Transverse colon (tissue), 4 donors: ENCODE measurements around the gene PXYLP1. TPM values are rescaled to one million over a fixed set of nuclear protein-coding genes. Genes with fewer than 3 reads are reported as not detected.

Experiments
- DNase-seq: peaks from one replicate; pipeline ENCODE4 v3.0.0-alpha.2; 2019
- H3K27ac ChIP-seq, 4 donors: fragments of 200-600 bp; sonication (generic); 2 replicates each; pipeline ENCODE4 v1.5.1; 2016 to 2018; ENCODE audit warnings: inconsistent platforms in 4 of 4
- H3K27me3 ChIP-seq: fragments of 200-600 bp; sonication (generic); 2 replicates; pipeline ENCODE4 v1.5.1; 2017; ENCODE audit warnings: inconsistent platforms
- H3K36me3 ChIP-seq, 4 donors: fragments of 200-600 bp; sonication (generic); 2 replicates each; pipeline ENCODE4 v1.5.1; 2017 to 2019; ENCODE audit warnings: inconsistent platforms in 4 of 4
- H3K4me1 ChIP-seq, 4 donors: fragments of 200-600 bp; sonication (generic); 2 replicates each; pipeline ENCODE4 v1.5.1; 2017 to 2020; ENCODE audit warnings: inconsistent platforms in 4 of 4
- H3K4me3 ChIP-seq, 4 donors: fragments of 200-600 bp; sonication (generic); 1 replicate in 1 of 4; 2 replicates in 3 of 4; pipeline versions ENCODE4 v1.5.1 to v1.6.1; 2017 to 2019; ENCODE audit warnings: inconsistent platforms in 4 of 4
- H3K9me3 ChIP-seq, 2 donors: fragments of 200-600 bp; sonication (generic); 2 replicates each; pipeline ENCODE4 v1.5.1; 2017 to 2019; ENCODE audit warnings: inconsistent platforms in 2 of 2
- EP300 ChIP-seq: sonication (generic); formaldehyde crosslinking; IDR thresholded peaks from one replicate; pipeline ENCODE4 v1.6.1; 2017; ENCODE audit warnings: antibody characterized with exemption, low read depth
- POLR2A ChIP-seq: fragments of 450-650 bp; IDR thresholded peaks from one replicate; pipeline ENCODE4 v1.6.1; 2016; ENCODE audit warnings: antibody characterized with exemption, mild to moderate bottlenecking, moderate library complexity
- POLR2AphosphoS5 ChIP-seq, 3 donors: sonication (generic); formaldehyde crosslinking; IDR thresholded peaks; one replicate each; pipeline ENCODE4 v1.6.1; 2016; ENCODE audit warnings: antibody characterized with exemption in 3 of 3
- WGBS, 2 donors: methylation state at CpG; one replicate each; pipeline ENCODE4 v1.1.5; 2018; ENCODE audit warnings: low coverage in 1 of 2; 5-methylcytosine and 5-hydroxymethylcytosine counted together
- in situ Hi-C, 4 donors: fragments of 200-750 bp; cut with MboI; loops; one replicate each; pipeline versions ENCODE4 v1.15.0 to v1.15.1; 2017; ENCODE audit warnings: low sequenced_read_pairs in 3 of 4, low pct_ligation_motif_present in 1 of 4, low pct_unique_long_range_greater_than_20kb in 1 of 4
- intact Hi-C: fragments of 100-400 bp; cut with DNase I; formaldehyde crosslinking; loops from one replicate; pipeline ENCODE4 v1.15.1; 2023; ENCODE audit warnings: low total_unique reads
- total RNA-seq, 4 donors: library from RNA; depleted of rRNA; stranded (reverse); fragments of >200 nt; gene quantifications; one replicate each; pipeline ENCODE4 v1.1.0, GENCODE V29; 2016
- TF ChIP-seq, protein P1 (sequence below), 5 experiments: fragments of 200-600 bp in 3 of 5; fragments of 450-650 bp in 2 of 5; sonication (generic) in 3 of 5; IDR thresholded peaks; 1 replicate in 2 of 5; 2 replicates in 3 of 5; pipeline ENCODE4 v1.5.1; 2016 to 2017; ENCODE audit warnings: antibody characterized with exemption in 5 of 5, inconsistent platforms in 3 of 5, mild to moderate bottlenecking in 2 of 5, moderate library complexity in 1 of 5

Gene PXYLP1
- total RNA-seq, 4 donors from 2014 or later: 11.5 to 27.7 (median 12.2) TPM

DNA sequence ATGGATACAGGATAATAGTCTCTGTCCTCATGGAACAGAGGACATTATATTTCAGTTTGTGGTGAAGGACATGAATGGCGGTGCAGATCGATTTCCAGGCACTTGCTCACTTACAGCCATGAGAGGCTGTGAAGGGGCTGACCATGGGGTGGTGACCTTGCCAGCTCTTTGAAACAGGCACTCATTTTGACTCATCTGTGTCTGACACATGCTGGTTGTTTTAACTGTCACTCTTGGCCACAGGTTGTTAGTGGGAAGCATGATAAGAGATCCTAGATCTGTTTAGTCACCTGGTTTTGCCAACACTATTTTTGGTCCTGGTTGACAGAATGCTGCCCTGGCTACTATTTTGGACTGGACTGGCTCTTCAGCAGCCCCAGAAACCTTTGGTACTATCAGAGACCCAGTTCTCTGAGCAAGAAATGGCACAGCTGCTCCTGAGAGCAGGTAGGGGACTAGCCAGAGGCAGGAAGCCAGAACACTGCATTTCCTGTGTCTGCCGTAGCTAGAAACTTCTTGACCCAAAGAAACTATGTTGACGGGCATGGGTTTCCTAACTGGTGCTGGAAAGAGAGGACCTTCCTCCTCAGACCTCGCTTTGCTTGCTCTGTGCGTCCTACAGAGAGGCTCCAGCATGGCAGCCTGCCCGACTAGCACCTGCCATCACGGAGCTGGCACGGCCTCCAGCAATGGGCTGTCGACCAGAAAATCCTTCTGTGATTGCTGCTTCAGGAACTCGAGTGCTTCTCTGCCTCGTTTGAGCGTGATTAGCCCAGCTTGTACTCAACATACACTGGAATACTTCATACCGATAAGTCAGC, 6.3 kb downstream of the PXYLP1 start:
- 69 to 77% methylated on average over 4 to 14 of the region's 14 CpGs for WGBS, 2 donors
- intact Hi-C loops: no loop called here

DNA sequence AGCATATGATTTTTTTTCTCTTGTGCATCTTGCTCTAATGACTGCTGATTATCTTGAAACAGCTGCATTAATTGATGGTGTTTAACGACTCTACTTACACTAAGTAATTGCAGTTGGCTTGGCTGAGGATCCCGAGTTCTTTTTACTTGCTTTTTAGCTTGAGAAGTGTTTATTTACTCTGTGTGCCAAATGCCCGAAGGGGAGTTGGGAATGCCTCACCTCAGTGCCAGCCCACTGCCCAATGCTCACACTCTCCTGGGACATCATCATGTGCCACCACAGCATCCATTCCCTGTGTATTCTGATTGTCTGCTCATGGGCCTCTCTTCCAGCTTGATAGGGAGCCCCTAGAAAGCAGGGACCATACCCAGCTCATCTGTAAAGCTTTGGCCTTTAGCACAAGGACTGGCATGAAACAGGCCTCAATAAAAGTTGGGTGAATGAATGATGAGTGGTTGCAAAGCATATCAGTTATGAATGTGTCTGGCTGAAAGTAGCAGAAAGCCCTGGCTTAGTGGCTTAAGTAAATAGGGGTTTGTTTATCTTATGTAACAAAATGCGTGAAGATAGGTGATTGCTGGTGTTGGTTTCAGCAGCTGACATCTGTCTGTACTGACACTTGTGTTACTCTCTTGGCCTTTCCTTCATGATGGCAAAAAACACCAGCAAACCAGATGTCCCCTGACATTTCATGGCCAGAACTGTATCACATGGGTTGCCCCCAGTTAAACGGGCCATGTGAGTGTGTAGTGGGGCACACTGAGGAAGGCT, 8.1 kb downstream of the PXYLP1 start:
- Histone ChIP-seq H3K4me3 (no peak overlapping the region), H3K9me3 (no peaks in the 10 kb centered on the region), H3K36me3 (no peaks in the 10 kb centered on the region), H3K27ac (no peak overlapping the region), H3K4me1 (peaks cover 0 to 10% (median 4%) of the 10 kb centered on the region in 4 donors), H3K27me3 (no peaks in the 10 kb centered on the region)
- TF ChIP-seq, protein P1, sequence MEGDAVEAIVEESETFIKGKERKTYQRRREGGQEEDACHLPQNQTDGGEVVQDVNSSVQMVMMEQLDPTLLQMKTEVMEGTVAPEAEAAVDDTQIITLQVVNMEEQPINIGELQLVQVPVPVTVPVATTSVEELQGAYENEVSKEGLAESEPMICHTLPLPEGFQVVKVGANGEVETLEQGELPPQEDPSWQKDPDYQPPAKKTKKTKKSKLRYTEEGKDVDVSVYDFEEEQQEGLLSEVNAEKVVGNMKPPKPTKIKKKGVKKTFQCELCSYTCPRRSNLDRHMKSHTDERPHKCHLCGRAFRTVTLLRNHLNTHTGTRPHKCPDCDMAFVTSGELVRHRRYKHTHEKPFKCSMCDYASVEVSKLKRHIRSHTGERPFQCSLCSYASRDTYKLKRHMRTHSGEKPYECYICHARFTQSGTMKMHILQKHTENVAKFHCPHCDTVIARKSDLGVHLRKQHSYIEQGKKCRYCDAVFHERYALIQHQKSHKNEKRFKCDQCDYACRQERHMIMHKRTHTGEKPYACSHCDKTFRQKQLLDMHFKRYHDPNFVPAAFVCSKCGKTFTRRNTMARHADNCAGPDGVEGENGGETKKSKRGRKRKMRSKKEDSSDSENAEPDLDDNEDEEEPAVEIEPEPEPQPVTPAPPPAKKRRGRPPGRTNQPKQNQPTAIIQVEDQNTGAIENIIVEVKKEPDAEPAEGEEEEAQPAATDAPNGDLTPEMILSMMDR (IDR thresholded peaks at IDR 0.05): no peak
- no peak for TF ChIP-seq POLR2A
- TF ChIP-seq POLR2AphosphoS5 (IDR thresholded peaks at IDR 0.05): no peak
- no peak for TF ChIP-seq EP300
- DNase-seq: no peak
- intact Hi-C loops (no loop called here), in situ Hi-C loops (no loop called here)
- 78 to 93% methylated on average over 3 to 5 of the region's 5 CpGs for WGBS, 2 donors

More for the DNA sequence above, 6.3 kb downstream of the PXYLP1 start:
- TF ChIP-seq EP300 (no peak), POLR2AphosphoS5 (IDR thresholded peaks at IDR 0.05) (no peak), POLR2A (no peak)
- TF ChIP-seq, protein P1 (IDR thresholded peaks at IDR 0.05): no peak
- no peak overlapping the region for H3K4me3 ChIP-seq
- no peaks in the 10 kb centered on the region for H3K27me3 ChIP-seq
- no peak overlapping the region for H3K27ac ChIP-seq
- H3K4me1 ChIP-seq: peaks cover 0 to 13% (median 5%) of the 10 kb centered on the region in 4 donors
- H3K36me3 ChIP-seq: no peaks in the 10 kb centered on the region
- DNase-seq: no peak
- no peaks in the 10 kb centered on the region for H3K9me3 ChIP-seq
- in situ Hi-C loops: no loop called here

DNA sequence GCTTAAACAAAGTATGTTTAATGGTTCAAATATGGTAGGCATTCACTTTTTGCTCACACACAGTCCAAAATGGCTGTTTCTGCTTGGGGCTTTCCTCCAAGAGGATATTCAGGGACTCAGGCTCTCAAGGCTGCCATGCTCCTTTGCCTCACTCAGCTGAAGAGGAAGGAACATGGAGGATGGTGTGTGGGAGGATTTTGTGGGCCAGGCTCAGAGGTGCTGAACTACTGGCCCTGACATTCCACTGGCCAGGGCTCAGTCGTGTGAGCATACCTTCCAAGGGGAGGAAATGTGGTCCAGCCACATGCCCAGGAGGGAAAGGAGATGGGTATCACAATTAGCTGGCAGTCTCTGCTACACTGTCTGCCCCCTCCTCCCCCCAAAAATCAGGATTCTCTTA, 8.7 kb downstream of the PXYLP1 start:
- TF ChIP-seq, protein P1 (IDR thresholded peaks at IDR 0.05): no peak
- TF ChIP-seq POLR2A: no peak
- TF ChIP-seq POLR2AphosphoS5 (IDR thresholded peaks at IDR 0.05): no peak
- no peak for TF ChIP-seq EP300
- intact Hi-C loops: no loop called here
- Histone ChIP-seq H3K27me3 (no peaks in the 10 kb centered on the region), H3K9me3 (no peaks in the 10 kb centered on the region), H3K36me3 (no peaks in the 10 kb centered on the region), H3K27ac (no peak overlapping the region), H3K4me3 (no peak overlapping the region), H3K4me1 (peaks cover 0 to 10% (median 4%) of the 10 kb centered on the region in 4 donors)
- WGBS, 2 donors: 71 to 74% methylated on average over 1 of the region's 1 CpG
- in situ Hi-C loops: no loop called here
- DNase-seq: no peak
